Tibial nerve (tissue), 4 donors: ENCODE data around the gene INPP4A. TPM values are rescaled to one million over a fixed set of nuclear protein-coding genes. Genes with fewer than 3 reads are reported as not detected.
A peak's percentile ranks its signal among the peaks of the same experiment; 100 is the strongest.

ENCODE experiments used
- DNase-seq, 2 donors: peaks; one replicate each; pipeline ENCODE4 v3.0.0-alpha.2; 2019; ENCODE audit warnings: low spot score in 2 of 2
- H3K27ac ChIP-seq, 4 donors: fragments of 200-600 bp; sonication (generic) in 3 of 4; one replicate each; pipeline ENCODE4 v1.5.1; 2017 to 2019; ENCODE audit warnings: mild to moderate bottlenecking in 1 of 4
- H3K27me3 ChIP-seq, 2 donors: fragments of 200-600 bp; sonication (generic) in 1 of 2; one replicate each; pipeline versions ENCODE4 v1.5.1 to v1.6.0; 2017 to 2019
- H3K36me3 ChIP-seq, 3 donors: fragments of 200-600 bp; sonication (generic); one replicate each; pipeline ENCODE4 v1.5.1; 2018 to 2019
- H3K4me1 ChIP-seq, 4 donors: fragments of 200-600 bp; sonication (generic) in 3 of 4; one replicate each; pipeline ENCODE4 v1.5.1; 2017 to 2019
- H3K4me3 ChIP-seq, 4 donors: fragments of 200-600 bp; sonication (generic) in 3 of 4; one replicate each; pipeline ENCODE4 v1.5.1; 2017 to 2019; ENCODE audit warnings: mild to moderate bottlenecking in 1 of 4, moderate library complexity in 1 of 4
- H3K9me3 ChIP-seq, 4 donors: fragments of 200-600 bp; sonication (generic) in 3 of 4; one replicate each; pipeline ENCODE4 v1.5.1; 2017 to 2019
- EP300 ChIP-seq, 2 donors: sonication (generic); formaldehyde crosslinking; IDR thresholded peaks; one replicate each; pipeline ENCODE4 v1.6.1; 2017; ENCODE audit warnings: antibody characterized with exemption in 2 of 2, mild to moderate bottlenecking in 1 of 2
- POLR2A ChIP-seq, 2 donors: fragments of 450-650 bp; IDR thresholded peaks; one replicate each; pipeline ENCODE4 v1.6.1; 2017; ENCODE audit warnings: antibody characterized with exemption in 2 of 2, mild to moderate bottlenecking in 2 of 2, moderate library complexity in 2 of 2
- WGBS, 2 donors: methylation state at CpG; one replicate each; pipeline ENCODE4 v1.1.5; 2018; 5-methylcytosine and 5-hydroxymethylcytosine counted together
- total RNA-seq, 4 donors: library from RNA; depleted of rRNA; stranded (reverse); fragments of >200 nt; gene quantifications; one replicate each; pipeline ENCODE4 v1.1.0, GENCODE V29; 2016
- TF ChIP-seq, protein P1 (sequence below), 5 experiments: fragments of 200-600 bp in 3 of 5; fragments of 450-650 bp in 2 of 5; sonication (generic) in 3 of 5; IDR thresholded peaks; one replicate each; pipeline ENCODE4 v1.5.1; 2016 to 2019; ENCODE audit warnings: antibody characterized with exemption in 5 of 5, mild to moderate bottlenecking in 3 of 5, moderate library complexity in 2 of 5

INPP4A gene
- total RNA-seq, 4 donors from 2014 or later, result 23.7 to 45.0 (median 30.9) TPM

DNA sequence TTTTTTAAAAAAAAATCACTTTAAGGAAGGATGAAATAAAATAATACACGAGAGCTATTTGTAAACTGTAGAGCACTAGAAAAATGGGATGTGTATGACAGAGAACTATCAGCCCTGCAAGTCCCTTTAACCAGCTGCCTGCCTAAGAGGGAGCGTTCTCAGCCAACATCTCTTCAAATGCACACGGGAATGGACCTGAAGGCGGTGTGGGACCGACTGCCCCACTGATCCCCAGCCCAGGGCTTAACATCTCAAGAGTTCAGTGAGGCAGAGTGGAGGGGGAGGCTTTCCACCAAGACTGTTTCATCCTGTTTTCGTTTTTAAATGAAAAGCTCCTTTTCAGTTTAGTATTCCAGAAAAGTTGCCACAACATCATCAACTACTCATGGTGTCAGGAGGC lies 2.2 kb downstream of the INPP4A start:
- no peaks in the 10 kb centered on the region for H3K36me3 ChIP-seq
- H3K27ac ChIP-seq, result peak overlapping the region in 1 of 4 donors; percentile 23
- H3K27me3 ChIP-seq, result no peaks in the 10 kb centered on the region
- H3K9me3 ChIP-seq, result no peaks in the 10 kb centered on the region
- no peak for TF ChIP-seq POLR2A (IDR thresholded peaks at IDR 0.05)
- no peak overlapping the region for H3K4me3 ChIP-seq
- peaks cover 0 to 28% (median 5%) of the 10 kb centered on the region in 4 donors for H3K4me1 ChIP-seq
- WGBS, 2 donors, result 70 to 76% methylated on average over 6 of the region's 6 CpGs
- no peak for DNase-seq

- DNase-seq, result no peak
- H3K36me3 ChIP-seq, result no peaks in the 10 kb centered on the region
- no peaks in the 10 kb centered on the region for H3K27me3 ChIP-seq
- no peak overlapping the region for H3K4me3 ChIP-seq
- peaks cover 0 to 37% (median 5%) of the 10 kb centered on the region in 4 donors for H3K4me1 ChIP-seq
- TF ChIP-seq POLR2A (IDR thresholded peaks at IDR 0.05) (no peak), EP300 (IDR thresholded peaks at IDR 0.05) (no peak)
- TF ChIP-seq, protein P1, sequence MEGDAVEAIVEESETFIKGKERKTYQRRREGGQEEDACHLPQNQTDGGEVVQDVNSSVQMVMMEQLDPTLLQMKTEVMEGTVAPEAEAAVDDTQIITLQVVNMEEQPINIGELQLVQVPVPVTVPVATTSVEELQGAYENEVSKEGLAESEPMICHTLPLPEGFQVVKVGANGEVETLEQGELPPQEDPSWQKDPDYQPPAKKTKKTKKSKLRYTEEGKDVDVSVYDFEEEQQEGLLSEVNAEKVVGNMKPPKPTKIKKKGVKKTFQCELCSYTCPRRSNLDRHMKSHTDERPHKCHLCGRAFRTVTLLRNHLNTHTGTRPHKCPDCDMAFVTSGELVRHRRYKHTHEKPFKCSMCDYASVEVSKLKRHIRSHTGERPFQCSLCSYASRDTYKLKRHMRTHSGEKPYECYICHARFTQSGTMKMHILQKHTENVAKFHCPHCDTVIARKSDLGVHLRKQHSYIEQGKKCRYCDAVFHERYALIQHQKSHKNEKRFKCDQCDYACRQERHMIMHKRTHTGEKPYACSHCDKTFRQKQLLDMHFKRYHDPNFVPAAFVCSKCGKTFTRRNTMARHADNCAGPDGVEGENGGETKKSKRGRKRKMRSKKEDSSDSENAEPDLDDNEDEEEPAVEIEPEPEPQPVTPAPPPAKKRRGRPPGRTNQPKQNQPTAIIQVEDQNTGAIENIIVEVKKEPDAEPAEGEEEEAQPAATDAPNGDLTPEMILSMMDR (IDR thresholded peaks at IDR 0.05), result no peak
- 85 to 89% methylated on average over 10 of the region's 10 CpGs for WGBS, 2 donors
- no peak overlapping the region for H3K27ac ChIP-seq
- no peaks in the 10 kb centered on the region for H3K9me3 ChIP-seq
Measured at GRCh38 chr2:98448441-98449145, 3.9 kb downstream of the INPP4A start.

DNA sequence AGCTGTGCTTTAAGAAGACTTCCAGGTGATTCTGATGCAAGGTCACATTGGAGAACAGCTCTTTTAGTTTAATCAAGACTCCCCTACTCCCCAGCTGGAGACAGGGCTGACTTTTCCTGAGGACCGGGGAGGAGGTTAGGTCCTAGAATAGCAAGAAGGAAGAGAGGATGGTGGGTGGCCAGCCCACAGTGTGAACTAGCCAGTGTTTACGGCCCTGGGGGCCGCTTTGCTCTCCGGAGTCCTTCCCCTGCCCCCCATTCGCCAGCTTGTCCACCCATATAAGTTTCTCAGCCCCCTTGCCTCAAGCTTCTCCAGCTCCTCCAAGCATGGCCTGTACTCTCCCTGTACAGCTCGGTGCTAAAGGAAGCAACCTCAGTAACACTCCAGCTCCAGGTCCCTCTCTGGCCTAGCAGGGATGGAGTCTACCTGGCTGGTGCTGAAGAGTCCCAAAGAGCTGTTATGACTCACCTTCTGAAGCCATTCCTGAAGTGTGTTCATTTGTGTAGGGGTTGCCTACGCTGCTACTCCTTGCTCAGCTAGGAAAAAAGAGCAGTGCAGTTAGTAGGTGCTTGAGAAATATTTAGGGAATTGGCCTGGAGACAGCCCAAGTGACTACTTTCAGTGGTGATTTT lies 7.9 kb downstream of the INPP4A start:
- Histone ChIP-seq H3K27ac (no peak overlapping the region), H3K36me3 (peaks cover 0 to 10% (median 0%) of the 10 kb centered on the region in 3 donors), H3K27me3 (no peaks in the 10 kb centered on the region), H3K4me3 (no peak overlapping the region), H3K4me1 (peaks cover 0 to 40% (median 11%) of the 10 kb centered on the region in 4 donors), H3K9me3 (no peaks in the 10 kb centered on the region)
- WGBS, 2 donors, result 91 to 94% methylated on average over 7 of the region's 7 CpGs
- TF ChIP-seq EP300 (IDR thresholded peaks at IDR 0.05) (no peak), POLR2A (IDR thresholded peaks at IDR 0.05) (no peak)
- TF ChIP-seq, protein P1 (IDR thresholded peaks at IDR 0.05), result no peak
- DNase-seq, result no peak

- no peak for DNase-seq
- Histone ChIP-seq H3K4me1 (peaks cover 0 to 38% (median 11%) of the 10 kb centered on the region in 4 donors), H3K4me3 (no peak overlapping the region), H3K27me3 (no peaks in the 10 kb centered on the region), H3K36me3 (peaks cover 0 to 10% (median 0%) of the 10 kb centered on the region in 3 donors), H3K9me3 (no peaks in the 10 kb centered on the region), H3K27ac (no peak overlapping the region)
- WGBS, 2 donors, result 86 to 88% methylated on average over 5 of the region's 5 CpGs
- TF ChIP-seq POLR2A (IDR thresholded peaks at IDR 0.05) (no peak), EP300 (IDR thresholded peaks at IDR 0.05) (no peak)
- TF ChIP-seq, protein P1 (IDR thresholded peaks at IDR 0.05), result no peak
Measured at GRCh38 chr2:98453083-98453482, 8.4 kb downstream of the INPP4A start.

- TF ChIP-seq POLR2A (IDR thresholded peaks at IDR 0.05) (no peak), EP300 (IDR thresholded peaks at IDR 0.05) (no peak)
- TF ChIP-seq, protein P1 (IDR thresholded peaks at IDR 0.05), result no peak
- H3K27me3 ChIP-seq, result no peaks in the 10 kb centered on the region
- H3K4me1 ChIP-seq, result peaks cover 0 to 38% (median 11%) of the 10 kb centered on the region in 4 donors
- WGBS, 2 donors, result 95 to 97% methylated on average over 9 of the region's 9 CpGs
- no peaks in the 10 kb centered on the region for H3K9me3 ChIP-seq
- H3K4me3 ChIP-seq, result no peak overlapping the region
- no peak overlapping the region for H3K27ac ChIP-seq
- H3K36me3 ChIP-seq, result peaks cover 0 to 10% (median 0%) of the 10 kb centered on the region in 3 donors
- no peak for DNase-seq
Measured at GRCh38 chr2:98453531-98453930, 8.9 kb downstream of the INPP4A start.
